ENCODE data around the gene MLLT11.
A peak's percentile ranks its signal among the peaks of the same experiment; 100 is the strongest.
"Not testable (repeated sequence)": the region's sequence is repeated elsewhere in the genome, so short reads cannot be mapped to it uniquely, and the experiment has no call there.

MLLT11 gene

GRCh38 chr1:151058692-151059091 is 1.5 kb upstream of the MLLT11 start:
- DNase-seq: no peak

GRCh38 chr1:151059109-151060006 is 839 bp upstream of the MLLT11 start, which contains the start of gene CDC42SE1:
Gene CDC42SE1, minus strand, starts transcription at chr1:151059622. Its CDS starts 3,892 bp downstream, at chr1:151055730.
- peak; percentile 74 to 78 for DNase-seq

- DNase-seq: peak in 1 of 2 donors; percentile 11
Measured at GRCh38 chr1:151060657-151061421, 642 bp downstream of the MLLT11 start.

- DNase-seq: no peak
Measured at GRCh38 chr1:151061704-151062103, 1.5 kb downstream of the MLLT11 start.

GRCh38 chr1:151062741-151063371 is 2.7 kb downstream of the MLLT11 start:
- no peak for DNase-seq

- DNase-seq: no peak
Measured at GRCh38 chr1:151065089-151065645, 5.0 kb downstream of the MLLT11 start.

GRCh38 chr1:151067185-151067584 is 7.0 kb downstream of the MLLT11 start:
- no peak for DNase-seq

- DNase-seq: no peak
Measured at GRCh38 chr1:151069103-151069486, 8.9 kb downstream of the MLLT11 start.

GRCh38 chr1:151070474-151071276 is 10.5 kb downstream of the MLLT11 start, which contains the start of gene GABPB2:
Gene GABPB2, plus strand, starts transcription at chr1:151070761. Its CDS starts 17,429 bp downstream, at chr1:151088190.
- DNase-seq: peak; percentile 87 to 93

- DNase-seq: no peak
Measured at GRCh38 chr1:151072224-151072623, 12.0 kb downstream of the MLLT11 start.

GRCh38 chr1:151085953-151086559 is 25.9 kb downstream of the MLLT11 start:
- no peak for DNase-seq

GRCh38 chr1:151097426-151097825 is 37.2 kb downstream of the MLLT11 start:
- DNase-seq: not testable (repeated sequence)

- no peak for DNase-seq
Measured at GRCh38 chr1:151098126-151098525, 37.9 kb downstream of the MLLT11 start.

GRCh38 chr1:151104630-151105029 is 44.4 kb downstream of the MLLT11 start:
- no peak for DNase-seq

GRCh38 chr1:151106894-151107293 is 46.7 kb downstream of the MLLT11 start:
- DNase-seq: no peak

GRCh38 chr1:151108331-151108730 is 48.1 kb downstream of the MLLT11 start:
- no peak for DNase-seq

- no peak for DNase-seq
Measured at GRCh38 chr1:151113877-151114276, 53.7 kb downstream of the MLLT11 start.
